HL-60 (cell line): ENCODE results near the gene SLC12A6.

Source experiments
- TF ChIP-seq, protein P1 (sequence below): IDR thresholded peaks from one replicate; pipeline ENCODE4 v1.5.1; 2011; ENCODE audit warnings: low read length, control low read depth, inconsistent platforms; ENCODE audit not compliant: insufficient read depth
- TF ChIP-seq, protein P2 (sequence below): IDR thresholded peaks from 2 replicates; pipeline ENCODE4 v1.6.1; 2012; ENCODE audit warnings: low read depth; ENCODE audit not compliant: insufficient replicate concordance

DNA sequence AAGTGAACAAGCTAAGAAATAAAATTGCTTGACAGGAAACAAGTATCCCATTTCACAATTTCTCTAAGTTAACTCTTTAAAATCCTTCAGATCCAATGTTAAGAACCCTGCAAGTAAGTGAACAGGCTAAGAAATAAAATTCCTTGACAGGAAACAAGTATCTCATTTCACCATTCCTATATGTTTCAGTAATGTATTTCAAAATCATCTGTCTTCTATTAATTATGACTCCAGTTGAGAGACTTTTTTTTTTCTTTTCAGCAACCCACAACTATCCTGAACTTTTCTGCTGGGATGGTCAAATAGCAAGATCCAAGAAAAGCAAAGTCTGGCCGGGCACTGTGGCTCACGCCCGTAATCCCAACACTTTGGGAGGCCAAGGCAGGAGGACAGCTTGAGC is 2.4 kb upstream of the SLC12A6 start:
- TF ChIP-seq, protein P1, sequence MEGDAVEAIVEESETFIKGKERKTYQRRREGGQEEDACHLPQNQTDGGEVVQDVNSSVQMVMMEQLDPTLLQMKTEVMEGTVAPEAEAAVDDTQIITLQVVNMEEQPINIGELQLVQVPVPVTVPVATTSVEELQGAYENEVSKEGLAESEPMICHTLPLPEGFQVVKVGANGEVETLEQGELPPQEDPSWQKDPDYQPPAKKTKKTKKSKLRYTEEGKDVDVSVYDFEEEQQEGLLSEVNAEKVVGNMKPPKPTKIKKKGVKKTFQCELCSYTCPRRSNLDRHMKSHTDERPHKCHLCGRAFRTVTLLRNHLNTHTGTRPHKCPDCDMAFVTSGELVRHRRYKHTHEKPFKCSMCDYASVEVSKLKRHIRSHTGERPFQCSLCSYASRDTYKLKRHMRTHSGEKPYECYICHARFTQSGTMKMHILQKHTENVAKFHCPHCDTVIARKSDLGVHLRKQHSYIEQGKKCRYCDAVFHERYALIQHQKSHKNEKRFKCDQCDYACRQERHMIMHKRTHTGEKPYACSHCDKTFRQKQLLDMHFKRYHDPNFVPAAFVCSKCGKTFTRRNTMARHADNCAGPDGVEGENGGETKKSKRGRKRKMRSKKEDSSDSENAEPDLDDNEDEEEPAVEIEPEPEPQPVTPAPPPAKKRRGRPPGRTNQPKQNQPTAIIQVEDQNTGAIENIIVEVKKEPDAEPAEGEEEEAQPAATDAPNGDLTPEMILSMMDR, result no peak
- TF ChIP-seq, protein P2, sequence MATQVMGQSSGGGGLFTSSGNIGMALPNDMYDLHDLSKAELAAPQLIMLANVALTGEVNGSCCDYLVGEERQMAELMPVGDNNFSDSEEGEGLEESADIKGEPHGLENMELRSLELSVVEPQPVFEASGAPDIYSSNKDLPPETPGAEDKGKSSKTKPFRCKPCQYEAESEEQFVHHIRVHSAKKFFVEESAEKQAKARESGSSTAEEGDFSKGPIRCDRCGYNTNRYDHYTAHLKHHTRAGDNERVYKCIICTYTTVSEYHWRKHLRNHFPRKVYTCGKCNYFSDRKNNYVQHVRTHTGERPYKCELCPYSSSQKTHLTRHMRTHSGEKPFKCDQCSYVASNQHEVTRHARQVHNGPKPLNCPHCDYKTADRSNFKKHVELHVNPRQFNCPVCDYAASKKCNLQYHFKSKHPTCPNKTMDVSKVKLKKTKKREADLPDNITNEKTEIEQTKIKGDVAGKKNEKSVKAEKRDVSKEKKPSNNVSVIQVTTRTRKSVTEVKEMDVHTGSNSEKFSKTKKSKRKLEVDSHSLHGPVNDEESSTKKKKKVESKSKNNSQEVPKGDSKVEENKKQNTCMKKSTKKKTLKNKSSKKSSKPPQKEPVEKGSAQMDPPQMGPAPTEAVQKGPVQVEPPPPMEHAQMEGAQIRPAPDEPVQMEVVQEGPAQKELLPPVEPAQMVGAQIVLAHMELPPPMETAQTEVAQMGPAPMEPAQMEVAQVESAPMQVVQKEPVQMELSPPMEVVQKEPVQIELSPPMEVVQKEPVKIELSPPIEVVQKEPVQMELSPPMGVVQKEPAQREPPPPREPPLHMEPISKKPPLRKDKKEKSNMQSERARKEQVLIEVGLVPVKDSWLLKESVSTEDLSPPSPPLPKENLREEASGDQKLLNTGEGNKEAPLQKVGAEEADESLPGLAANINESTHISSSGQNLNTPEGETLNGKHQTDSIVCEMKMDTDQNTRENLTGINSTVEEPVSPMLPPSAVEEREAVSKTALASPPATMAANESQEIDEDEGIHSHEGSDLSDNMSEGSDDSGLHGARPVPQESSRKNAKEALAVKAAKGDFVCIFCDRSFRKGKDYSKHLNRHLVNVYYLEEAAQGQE, result no peak
